CD4-positive, alpha-beta T cell treated with Interleukin-10 for 1 hour (primary cell): ENCODE data around the gene PTPRA.
"Not testable (repeated sequence)": the region's sequence is repeated elsewhere in the genome, so short reads cannot be mapped to it uniquely, and the experiment has no call there.

Experiments
- DNase-seq: peaks from one replicate; pipeline ENCODE4 v3.0.0-alpha.2; 2020

PTPRA gene

DNA sequence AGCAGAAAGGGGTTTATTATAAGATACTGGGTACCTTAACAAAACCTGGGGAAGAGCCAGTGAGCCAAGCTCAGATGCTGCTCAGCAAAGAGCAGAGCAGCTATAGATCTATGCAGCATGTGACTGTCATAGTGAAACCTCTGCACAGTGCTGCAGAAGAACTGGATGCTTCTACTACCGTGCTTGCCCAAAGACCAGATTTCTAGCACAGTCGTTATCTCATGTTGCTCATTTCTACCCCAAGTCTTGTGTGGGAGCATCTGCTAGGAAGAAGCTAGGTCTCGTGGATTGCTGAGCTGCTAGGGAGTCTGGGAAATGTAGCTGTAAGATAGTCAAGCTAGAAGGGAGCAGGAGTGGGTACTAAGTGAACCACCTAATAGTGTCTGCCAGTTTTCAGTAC lies 138.5 kb downstream of the PTPRA start:
- DNase-seq = no peak

- DNase-seq = no peak
Measured at GRCh38 chr20:3013771-3014170, 140.5 kb downstream of the PTPRA start.

- DNase-seq = no peak
Measured at GRCh38 chr20:3014179-3014578, 140.9 kb downstream of the PTPRA start.

GRCh38 chr20:3014662-3015061 lies 141.4 kb downstream of the PTPRA start:
- DNase-seq = no peak

GRCh38 chr20:3015302-3015701 lies 142.0 kb downstream of the PTPRA start:
- not testable (repeated sequence) for DNase-seq

GRCh38 chr20:3021327-3021726 lies 148.0 kb downstream of the PTPRA start:
- no peak for DNase-seq

DNA sequence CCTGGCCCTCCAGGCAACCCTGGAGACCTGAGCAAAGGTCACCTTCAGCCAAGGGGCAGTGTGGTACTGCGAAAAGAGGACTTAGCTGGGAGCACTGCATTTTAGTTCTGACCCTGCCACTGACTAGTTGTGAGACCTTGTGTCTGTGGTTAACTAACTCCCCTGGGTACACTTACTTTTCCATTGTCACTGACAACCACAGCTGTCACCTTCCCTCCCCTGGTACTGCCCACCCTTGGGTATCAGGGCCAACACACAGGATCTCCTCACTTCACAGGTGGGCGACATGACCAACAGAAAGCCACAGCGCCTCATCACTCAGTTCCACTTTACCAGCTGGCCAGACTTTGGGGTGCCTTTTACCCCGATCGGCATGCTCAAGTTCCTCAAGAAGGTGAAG lies 148.5 kb downstream of the PTPRA start:
- no peak for DNase-seq

- DNase-seq = not testable (repeated sequence)
Measured at GRCh38 chr20:3022559-3023490, 149.5 kb downstream of the PTPRA start.

GRCh38 chr20:3027987-3028386 lies 154.7 kb downstream of the PTPRA start:
- no peak for DNase-seq

DNA sequence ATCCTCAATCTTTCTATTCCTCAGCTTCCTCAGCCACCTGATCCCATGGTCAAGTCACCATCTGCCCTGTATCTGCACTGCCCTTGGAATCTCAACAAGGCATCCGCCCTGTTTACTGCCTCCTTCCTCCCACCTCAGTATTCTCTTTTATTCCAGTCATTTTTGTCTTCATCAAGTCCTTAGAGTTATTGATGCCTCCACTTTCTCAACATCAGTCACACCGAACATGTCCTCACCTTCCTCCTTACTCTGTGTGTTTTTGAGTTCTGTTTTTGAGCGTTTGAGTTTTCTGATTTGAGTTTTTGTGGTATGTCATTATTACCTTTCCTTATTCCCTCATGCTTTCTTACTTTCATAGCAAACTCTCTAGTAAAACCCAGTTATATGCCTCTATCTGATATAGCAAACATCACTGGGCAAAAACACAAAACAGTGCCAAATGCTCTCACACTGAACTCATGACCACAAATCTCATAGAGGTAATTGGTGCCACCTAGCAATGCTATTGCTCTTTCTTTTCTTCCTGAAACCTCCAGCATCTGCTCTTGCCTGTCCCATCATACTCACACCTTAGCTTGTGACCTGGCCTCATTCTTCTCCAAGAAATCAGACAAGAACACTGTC lies 158.4 kb downstream of the PTPRA start:
- no peak for DNase-seq

DNA sequence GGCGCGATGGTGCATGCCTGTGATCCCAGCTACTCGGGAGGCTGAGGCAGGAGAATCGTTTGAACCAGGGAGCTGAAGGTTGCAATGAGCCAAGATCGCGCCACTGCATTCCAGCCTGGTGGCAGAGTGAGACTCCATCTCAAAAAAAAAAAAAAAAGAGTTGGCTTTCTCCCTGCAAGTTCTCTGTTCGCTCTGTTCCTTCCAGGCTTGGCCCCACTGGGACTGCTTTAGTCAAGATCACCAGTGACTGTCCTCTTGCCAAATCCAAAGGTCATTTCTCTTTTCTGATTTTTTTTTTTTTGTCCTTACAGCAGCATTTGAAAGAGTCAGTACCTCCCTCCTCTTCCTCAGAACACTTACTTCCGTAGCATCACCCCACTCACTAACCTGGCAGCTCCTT lies 159.3 kb downstream of the PTPRA start:
- no peak for DNase-seq

DNA sequence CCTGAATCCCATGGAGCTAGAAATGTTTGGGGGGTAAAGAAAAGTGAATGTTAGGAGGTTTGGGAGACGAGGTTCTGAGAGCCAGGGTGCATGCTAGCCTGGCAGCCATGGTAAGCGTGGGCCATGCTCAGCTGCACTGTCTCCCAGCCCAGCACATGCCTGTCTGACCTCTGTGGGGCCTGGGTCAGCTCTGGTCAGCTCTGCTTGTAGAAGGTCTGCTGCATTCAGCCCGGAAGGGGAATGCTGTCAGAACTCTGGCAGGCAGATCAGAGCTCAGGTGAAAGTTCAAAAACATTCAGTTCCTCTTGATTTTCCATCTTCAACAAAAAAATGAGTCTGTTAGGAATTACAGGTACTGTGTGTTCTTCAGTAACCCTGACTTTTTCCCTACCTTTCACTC lies 164.4 kb downstream of the PTPRA start:
- DNase-seq = no peak

- DNase-seq = no peak
Measured at GRCh38 chr20:3038454-3038853, 165.2 kb downstream of the PTPRA start.

- no peak for DNase-seq
Measured at GRCh38 chr20:3039426-3039825, 166.1 kb downstream of the PTPRA start.

- DNase-seq = no peak
Measured at GRCh38 chr20:3040086-3040485, 166.8 kb downstream of the PTPRA start.

DNA sequence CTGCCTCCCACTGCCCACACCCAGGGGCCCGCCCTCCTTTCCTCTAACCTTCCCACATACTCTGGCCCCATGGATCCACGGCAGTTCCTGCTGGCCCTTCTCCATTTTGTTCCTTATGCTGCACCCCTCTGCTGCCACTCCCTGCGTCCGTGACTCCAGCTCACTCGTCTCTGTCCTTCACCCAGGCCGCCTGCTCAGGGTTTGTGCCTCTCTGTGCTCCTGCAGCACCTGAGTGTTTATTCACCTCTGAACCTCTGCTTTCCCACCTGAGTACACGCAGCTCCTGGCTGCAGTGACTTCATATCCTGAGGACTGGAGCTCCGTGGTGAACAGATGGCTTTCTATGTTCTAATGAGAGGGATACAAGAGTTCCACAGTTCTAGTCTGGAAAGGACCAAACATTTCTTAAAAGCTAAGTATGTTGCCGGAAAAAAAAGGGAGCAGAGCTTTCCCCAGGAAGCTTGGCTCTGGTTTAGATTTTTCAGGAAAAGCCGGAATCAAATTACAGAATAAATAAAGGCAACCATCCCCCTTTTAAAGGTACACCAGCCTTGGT lies 168.7 kb downstream of the PTPRA start:
- no peak for DNase-seq

DNA sequence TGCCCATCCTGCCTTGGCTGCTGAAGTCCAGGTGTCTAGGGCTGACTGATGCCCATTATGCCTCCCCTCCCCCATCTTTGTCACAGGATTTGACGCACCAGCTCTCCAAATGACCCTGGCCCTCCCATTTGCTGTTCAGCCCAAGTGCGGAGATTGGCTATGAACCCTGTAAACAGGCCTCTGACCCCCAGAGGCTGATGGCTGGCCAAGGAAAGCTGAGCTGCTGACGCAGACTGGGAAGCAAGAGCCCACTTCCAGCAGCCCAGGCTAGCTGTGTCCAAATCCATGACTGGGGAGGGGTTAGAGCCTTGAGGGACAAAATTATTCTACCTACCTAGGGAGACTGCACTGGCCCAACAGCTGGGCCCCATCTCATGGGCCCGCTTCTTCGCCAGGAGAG lies 169.3 kb downstream of the PTPRA start:
- no peak for DNase-seq

- DNase-seq = no peak
Measured at GRCh38 chr20:3043322-3043721, 170.0 kb downstream of the PTPRA start, which contains the start of gene GNRH2. Gene GNRH2 (plus strand): TSS chr20:3043622. CDS start chr20:3044415, 793 bp downstream.

- no peak for DNase-seq
Measured at GRCh38 chr20:3044336-3044965, 171.2 kb downstream of the PTPRA start.

GRCh38 chr20:3045042-3045815 lies 171.9 kb downstream of the PTPRA start:
- peak; percentile 62 for DNase-seq

GRCh38 chr20:3045816-3046676 lies 172.8 kb downstream of the PTPRA start, which contains the start of gene MRPS26:
Gene MRPS26 (plus strand): TSS chr20:3046052. CDS start chr20:3046069, 17 bp downstream.
- DNase-seq = peak; percentile 77
